ENCODE results near the gene PUM2.

DNA sequence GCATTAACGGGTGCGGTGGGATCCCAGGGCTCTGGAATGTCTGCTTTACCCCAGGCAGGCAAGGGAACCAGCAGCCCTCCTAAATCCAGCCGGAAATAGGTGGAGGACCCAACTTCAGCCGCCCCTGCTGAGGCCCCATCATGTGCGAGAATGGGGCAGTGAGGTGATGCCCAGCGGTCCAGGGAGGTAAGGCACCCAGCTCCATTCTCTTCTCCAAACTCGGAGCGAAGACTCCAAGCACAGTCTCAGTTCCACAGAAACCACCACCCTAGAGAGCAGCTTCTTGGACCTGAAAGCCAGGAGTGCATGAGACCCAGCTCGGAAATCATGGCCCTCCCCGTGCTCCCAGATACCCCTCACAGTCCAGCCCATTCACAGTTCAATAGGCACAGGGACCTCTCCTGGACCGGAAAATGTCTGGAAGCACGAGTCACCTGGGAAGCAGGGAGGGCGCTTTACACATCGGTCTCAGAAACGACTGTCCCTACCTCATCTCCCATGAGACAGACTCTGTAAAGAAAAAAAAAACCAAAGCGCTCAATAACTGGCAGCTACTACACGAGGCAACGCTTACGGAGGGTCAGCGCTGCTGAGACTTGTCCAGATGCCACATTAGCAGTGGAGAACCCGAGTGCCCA lies 127.8 kb downstream of the PUM2 start:
- TF ChIP-seq, protein P1, sequence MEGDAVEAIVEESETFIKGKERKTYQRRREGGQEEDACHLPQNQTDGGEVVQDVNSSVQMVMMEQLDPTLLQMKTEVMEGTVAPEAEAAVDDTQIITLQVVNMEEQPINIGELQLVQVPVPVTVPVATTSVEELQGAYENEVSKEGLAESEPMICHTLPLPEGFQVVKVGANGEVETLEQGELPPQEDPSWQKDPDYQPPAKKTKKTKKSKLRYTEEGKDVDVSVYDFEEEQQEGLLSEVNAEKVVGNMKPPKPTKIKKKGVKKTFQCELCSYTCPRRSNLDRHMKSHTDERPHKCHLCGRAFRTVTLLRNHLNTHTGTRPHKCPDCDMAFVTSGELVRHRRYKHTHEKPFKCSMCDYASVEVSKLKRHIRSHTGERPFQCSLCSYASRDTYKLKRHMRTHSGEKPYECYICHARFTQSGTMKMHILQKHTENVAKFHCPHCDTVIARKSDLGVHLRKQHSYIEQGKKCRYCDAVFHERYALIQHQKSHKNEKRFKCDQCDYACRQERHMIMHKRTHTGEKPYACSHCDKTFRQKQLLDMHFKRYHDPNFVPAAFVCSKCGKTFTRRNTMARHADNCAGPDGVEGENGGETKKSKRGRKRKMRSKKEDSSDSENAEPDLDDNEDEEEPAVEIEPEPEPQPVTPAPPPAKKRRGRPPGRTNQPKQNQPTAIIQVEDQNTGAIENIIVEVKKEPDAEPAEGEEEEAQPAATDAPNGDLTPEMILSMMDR (IDR thresholded peaks at IDR 0.05) = peak in 1 of 6 experiments; percentile 9
- TF ChIP-seq POLR2A (IDR thresholded peaks at IDR 0.05) = no peak
